ENCODE data around the gene FCHSD2. TPM values are rescaled to one million over a fixed set of nuclear protein-coding genes. Genes with fewer than 3 reads are reported as not detected.

The FCHSD2 gene
- total and polyA plus RNA-seq, 9 of the 15 experiments (the other 6 are each of a cell fraction or from before 2014, with no cell fraction given): 1.8 to 14.7 (median 6.4) TPM

DNA sequence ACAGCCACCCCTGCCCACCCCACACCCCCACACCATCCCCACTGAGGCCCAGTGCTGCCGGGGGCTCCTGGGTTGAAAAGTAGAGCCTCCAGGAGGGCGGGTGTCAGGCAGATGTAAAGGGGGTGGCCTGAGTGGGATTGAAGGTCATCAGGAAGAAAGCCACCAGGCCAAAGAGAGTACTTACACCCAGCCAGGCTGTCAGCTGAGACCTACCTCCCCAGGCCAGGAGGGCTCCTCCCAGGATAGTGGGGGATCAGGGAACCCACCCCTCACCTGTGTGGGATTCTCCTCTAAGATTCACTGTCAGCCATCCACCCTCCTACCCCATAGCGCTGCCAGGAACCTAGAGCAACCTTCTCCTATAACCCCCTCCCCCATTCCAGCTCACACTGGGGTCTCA lies 17.2 kb upstream of the FCHSD2 start (continued):
- TF ChIP-seq, protein P1, sequence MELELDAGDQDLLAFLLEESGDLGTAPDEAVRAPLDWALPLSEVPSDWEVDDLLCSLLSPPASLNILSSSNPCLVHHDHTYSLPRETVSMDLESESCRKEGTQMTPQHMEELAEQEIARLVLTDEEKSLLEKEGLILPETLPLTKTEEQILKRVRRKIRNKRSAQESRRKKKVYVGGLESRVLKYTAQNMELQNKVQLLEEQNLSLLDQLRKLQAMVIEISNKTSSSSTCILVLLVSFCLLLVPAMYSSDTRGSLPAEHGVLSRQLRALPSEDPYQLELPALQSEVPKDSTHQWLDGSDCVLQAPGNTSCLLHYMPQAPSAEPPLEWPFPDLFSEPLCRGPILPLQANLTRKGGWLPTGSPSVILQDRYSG (tag; conservative IDR thresholded peaks at IDR 0.05; ENCODE audit: low read depth): no peak
- TF ChIP-seq, protein P2, sequence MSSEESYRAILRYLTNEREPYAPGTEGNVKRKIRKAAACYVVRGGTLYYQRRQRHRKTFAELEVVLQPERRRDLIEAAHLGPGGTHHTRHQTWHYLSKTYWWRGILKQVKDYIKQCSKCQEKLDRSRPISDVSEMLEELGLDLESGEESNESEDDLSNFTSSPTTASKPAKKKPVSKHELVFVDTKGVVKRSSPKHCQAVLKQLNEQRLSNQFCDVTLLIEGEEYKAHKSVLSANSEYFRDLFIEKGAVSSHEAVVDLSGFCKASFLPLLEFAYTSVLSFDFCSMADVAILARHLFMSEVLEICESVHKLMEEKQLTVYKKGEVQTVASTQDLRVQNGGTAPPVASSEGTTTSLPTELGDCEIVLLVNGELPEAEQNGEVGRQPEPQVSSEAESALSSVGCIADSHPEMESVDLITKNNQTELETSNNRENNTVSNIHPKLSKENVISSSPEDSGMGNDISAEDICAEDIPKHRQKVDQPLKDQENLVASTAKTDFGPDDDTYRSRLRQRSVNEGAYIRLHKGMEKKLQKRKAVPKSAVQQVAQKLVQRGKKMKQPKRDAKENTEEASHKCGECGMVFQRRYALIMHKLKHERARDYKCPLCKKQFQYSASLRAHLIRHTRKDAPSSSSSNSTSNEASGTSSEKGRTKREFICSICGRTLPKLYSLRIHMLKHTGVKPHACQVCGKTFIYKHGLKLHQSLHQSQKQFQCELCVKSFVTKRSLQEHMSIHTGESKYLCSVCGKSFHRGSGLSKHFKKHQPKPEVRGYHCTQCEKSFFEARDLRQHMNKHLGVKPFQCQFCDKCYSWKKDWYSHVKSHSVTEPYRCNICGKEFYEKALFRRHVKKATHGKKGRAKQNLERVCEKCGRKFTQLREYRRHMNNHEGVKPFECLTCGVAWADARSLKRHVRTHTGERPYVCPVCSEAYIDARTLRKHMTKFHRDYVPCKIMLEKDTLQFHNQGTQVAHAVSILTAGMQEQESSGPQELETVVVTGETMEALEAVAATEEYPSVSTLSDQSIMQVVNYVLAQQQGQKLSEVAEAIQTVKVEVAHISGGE (CRISPR knock-in tag; IDR thresholded peaks at IDR 0.05): no peak
- TF ChIP-seq HEY1 (CRISPR knock-in tag; IDR thresholded peaks at IDR 0.05; ENCODE audit: borderline replicate concordance) (no peak), ZNF274 (IDR thresholded peaks at IDR 0.05; ENCODE audit: borderline replicate concordance, low read depth, low read length) (no peak), NFE2L1 (tag; IDR thresholded peaks at IDR 0.05; ENCODE audit: borderline replicate concordance, low read depth) (no peak)

Data from K562 (cell line).